Measurements from ENCODE around the gene PAK2.
"Not testable (repeated sequence)": the region's sequence is repeated elsewhere in the genome, so short reads cannot be mapped to it uniquely, and the experiment has no call there.

Gene PAK2

DNA sequence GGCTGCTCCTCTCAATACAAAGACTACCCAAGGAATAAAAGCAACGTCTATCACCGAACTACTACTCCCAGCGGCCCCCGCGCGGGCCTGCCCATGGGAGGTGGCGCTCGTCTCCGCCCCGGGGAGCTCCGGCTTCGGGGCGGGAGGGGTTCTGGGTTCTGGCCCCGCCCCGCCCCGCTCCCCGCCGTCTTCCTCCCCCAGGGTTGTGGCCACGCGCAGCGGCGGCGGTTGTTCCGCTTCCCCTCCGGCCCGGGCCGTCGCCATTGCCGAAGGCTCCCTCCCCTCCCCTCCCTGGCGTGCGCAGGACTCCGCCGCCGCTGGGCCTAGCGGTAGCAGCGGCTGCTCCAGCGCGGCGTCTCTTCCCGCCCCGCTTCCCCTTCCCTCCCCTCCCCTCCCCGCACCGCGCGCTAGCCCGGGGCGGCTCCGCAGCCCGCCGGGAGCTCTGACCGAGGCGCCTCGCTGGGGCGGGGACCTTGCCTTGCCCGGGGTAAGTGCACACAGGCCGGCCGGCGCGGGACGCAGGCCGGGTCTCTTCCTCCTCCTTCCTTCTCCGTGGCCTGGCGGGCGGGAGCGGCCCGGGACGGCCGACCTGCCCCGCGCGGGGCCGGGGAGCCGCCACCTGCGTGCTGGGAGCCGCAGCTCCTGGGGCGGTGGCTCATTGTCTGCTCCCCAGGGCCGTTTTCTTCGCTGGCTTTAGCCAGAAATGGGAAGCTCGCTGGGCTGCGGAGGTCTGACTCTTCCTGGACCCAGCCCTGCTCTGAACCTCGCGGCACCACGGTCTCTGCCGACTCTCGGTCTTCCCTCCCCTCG, at the start of gene PAK2:
TSS of gene PAK2 (plus strand) at position 187 of the 810 bp plus-strand sequence. CDS start 42,790 bp downstream, outside the sequence.
- DNase-seq (ENCODE audit: low read depth, low spot score): peak; percentile 95

DNA sequence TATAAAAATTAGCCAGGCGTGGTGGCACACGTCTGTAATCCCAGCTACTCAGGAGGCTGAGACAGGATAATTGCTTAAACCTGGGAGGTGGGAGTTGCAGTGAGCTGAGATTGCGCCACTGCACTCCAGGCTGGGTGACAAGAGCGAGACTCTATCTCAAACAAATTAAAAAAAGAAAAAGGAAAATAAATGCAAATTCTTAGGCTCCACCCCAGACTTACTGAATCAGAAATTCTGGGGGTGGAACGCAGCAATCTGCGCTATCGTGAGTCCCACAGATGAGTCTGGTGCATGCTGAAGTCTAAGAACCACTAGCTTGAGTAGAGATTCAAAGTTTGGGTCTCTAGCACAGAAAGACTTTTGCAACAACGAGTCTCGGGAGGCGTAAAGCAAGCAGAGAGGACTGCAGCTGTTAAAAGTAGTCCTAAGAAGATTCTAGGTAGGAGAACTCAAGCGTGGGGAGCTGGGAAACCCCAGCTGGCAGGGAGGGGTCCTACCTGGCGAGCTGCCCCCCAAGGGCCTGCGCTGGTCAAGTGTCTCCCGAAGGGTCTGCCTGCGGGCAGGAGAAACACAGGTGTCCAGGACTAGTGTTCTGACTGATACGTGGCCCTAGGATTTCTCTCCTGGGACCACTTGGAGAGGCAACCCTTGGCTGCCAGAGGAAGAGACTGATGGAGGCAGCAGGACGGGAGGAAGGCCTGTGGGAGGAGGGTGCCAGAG, 49.6 kb upstream of the PAK2 start:
- no peak for DNase-seq (ENCODE audit: low read depth, low spot score)

DNA sequence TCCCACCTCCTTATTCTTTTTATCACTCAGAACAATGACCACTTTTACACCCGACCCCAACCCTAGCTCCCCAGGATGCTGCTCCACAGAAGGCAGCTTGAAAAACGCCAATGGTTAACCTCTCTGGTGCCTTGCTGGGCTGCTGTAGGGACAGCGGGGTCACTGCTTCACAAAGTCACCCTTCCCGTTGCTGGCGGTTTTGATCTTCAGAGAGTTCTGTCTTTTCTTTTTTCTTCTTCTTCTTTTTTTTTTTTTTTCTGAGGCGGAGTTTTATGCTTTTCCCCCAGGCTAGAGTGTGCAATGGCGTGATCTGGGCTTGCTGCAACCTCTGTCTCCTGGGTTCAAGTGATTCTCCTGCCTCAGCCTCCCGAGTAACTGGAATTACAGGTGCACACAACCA, 48.3 kb upstream of the PAK2 start:
- no peak for DNase-seq (ENCODE audit: low read depth, low spot score)

DNA sequence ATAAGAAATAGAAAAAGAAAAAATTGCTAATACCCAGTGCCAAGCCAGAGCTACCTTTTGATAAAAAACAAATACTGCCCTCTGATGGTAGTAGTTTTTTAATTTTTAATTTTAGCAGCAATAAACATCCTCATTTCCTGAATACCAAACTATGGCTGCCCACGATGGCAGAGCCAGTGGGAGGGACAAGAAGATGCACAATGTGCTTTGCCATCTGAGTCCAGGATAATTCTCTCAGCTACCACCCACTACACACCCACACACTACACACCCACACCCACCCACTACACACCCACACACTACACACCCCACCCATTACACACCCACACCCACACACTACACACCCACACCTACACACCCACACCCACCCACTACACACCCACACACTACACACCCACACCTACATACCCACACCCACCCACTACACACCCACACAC, 45.4 kb upstream of the PAK2 start:
- no peak for DNase-seq (ENCODE audit: low read depth, low spot score)

DNA sequence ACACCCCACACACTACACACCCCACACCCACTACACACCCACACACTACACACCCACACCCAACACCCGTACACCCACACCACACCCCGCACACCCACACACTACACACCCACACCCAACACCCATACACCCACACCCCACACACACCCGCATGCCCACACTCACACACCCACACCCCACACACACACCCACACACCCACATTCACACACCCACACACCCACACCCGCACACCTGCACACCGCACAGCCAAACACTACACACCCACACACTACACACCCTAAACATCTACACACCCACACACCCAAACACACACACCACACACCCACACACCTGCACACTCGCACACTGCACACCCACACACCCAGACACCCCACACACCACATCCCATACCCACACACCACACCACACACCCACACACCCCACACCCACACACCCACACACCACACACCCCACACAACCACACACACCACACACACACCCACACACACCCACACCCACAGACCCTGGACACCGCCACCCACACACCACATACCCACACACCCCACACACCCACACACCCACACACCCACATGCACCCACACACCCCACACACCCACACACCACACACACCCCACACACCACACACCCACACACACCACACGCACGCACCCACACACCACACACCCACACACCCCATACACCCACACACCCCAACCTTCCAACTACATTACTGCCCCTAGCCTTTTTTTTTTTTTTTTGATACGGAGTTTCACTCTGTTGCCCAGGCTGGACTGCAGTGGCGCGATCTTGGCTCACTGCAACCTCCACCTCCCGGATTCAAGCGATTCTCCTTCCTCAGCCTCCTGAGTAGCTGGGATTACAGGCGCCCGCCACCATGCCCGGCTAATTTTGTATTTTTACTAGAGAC, 44.5 kb upstream of the PAK2 start:
- no peak for DNase-seq (ENCODE audit: low read depth, low spot score)

DNA sequence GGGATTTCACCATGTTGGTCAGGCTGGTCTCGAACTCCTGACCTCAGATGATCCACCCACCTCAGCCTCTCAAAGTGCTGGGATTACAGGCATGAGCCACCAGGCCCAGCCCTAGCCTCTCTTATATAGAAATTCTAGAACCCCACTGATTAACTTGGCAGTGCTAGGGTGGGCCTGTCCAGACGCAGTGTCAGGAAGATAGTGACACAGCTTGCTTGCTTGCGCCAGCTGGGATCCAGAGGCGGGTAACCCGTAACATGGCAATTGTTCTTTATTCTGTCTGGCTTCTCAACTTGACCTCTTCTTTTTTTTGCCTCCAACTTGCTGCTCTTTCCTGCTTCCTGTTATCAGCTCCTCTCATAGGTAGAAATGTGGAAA, 43.8 kb upstream of the PAK2 start:
- no peak for DNase-seq (ENCODE audit: low read depth, low spot score)

DNA sequence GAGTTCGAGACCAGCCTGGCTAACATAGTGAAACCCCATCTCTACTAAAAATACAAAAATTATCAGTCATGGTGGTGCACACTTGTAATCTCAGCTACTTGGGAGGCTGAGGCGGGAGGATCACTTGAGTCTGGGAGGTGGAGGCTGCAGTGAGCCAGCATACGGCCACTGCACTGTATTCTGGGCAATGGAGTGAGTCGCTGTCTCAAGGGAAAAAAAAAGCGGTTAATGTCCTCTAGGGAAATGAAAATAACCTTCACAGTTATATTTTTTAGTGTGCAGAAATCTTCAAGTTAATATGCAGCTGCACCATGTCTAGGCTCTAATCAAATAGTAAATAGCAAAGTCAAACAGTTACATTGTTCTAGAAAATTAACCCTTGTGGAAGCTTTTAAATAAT, 42.4 kb upstream of the PAK2 start:
- DNase-seq (ENCODE audit: low read depth, low spot score): no peak

DNA sequence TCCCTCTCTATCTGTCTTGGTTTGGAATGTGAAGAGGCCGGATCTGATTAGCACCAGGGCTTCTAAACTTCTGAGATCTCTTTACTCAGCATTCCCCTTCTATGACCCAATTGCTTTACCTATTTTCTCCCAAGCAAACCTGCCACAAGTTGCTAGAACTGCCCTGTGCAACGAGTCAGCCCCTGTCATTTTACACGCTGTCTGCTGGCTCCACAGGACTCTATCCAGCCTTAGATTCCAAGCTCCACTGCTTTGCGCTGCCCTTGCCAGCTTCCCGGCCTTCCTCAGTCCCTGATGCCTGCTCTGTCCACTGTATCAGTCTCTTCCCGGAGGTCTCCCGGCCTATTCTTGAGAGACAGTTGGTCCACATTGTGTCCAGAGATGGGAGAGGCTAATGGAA, 39.9 kb upstream of the PAK2 start:
- DNase-seq (ENCODE audit: low read depth, low spot score): peak; percentile 5

DNA sequence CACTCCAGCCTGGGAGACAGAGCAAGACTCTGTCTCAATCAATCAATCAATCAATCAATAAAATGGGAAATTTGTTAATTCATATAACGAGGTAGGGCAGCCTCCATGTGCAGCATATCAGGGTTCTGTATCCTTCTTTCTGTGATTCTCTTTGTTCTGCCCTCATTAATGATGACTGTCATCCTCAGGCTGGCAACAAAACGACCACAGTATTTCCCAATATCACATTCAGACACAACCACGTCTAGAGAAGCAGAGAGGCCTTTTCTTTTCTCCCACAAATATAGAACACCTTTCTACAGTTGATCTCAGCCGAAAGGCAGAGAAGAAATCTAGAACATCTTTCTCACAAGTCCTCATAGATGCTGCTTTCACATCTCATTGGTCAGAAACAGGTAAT, 38.9 kb upstream of the PAK2 start:
- no peak for DNase-seq (ENCODE audit: low read depth, low spot score)

DNA sequence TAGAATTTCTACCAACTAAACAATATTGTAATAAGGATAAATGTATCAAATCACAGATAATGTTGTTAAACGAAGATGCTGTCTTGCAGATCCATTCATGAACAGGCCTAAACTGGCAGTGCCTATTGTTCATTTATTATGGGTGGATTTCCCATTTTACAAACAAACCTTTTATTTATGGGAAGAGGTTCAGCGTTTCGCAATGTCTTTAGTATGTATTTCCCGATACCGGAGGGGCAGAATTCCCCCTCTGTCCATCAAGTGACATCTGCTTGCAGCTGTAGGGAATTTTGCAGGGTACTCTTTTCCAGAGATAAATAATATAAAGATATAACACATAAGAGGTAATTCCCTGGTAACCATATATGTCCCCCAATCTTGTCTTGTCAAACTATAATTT, 33.3 kb upstream of the PAK2 start:
- no peak for DNase-seq (ENCODE audit: low read depth, low spot score)

DNA sequence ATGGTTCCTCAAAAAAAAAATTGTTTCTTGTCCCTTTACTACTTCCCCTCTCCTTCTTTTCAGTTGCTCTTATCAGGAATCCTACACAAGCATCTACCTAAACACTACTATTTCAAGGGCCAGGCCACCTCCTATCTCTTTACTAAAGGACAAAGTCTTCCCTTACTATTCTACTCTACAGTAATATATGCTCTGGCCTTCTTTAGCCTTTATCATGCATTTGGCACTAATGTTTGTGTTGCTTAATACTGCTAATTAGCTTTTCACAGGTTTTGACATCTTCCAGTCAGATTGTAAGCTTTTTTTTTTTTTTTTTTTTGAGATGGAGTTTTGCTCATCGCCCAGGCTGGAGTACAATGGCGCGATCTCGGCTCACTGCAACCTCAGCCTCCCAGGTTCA, 32.9 kb upstream of the PAK2 start:
- DNase-seq (ENCODE audit: low read depth, low spot score): no peak

DNA sequence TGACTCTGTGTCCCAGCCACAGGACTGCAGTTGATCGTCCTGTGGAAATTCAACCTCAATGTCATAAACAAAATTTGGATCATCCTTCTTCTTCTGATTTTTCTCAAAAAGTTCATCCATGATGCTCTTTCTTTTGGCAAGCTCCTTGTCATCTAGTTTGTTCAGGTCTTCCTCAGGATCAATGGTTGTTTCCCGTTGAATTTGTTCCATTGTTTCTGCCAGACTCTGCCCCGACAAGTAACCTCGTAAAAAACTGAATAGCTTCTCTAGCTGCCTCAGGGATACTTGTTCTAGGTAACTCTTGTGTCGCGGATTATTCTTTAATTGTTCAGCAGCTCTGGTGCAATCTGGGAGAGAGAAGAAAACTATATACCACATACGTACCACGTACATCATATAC, 32.1 kb upstream of the PAK2 start:
- no peak for DNase-seq (ENCODE audit: low read depth, low spot score)

DNA sequence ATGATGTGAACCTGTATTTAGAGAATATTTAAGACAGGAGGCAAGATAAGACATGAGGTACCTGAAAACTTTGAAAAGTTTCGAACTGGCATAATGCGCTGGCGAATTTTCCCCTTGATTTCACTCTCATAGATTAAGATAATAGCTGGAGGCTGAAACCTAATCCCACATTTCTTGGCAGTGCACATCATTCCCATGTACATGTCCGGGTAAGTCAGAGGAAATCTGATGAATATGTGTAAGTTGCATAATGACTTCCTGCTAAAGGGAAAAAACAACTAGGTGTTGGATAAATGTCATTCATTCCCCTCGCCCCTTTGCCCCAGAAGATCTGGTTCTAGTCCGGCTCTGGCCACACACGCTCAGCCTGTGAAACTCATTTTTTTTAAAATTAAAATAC, 31.2 kb upstream of the PAK2 start:
- DNase-seq (ENCODE audit: low read depth, low spot score): peak; percentile 33

DNA sequence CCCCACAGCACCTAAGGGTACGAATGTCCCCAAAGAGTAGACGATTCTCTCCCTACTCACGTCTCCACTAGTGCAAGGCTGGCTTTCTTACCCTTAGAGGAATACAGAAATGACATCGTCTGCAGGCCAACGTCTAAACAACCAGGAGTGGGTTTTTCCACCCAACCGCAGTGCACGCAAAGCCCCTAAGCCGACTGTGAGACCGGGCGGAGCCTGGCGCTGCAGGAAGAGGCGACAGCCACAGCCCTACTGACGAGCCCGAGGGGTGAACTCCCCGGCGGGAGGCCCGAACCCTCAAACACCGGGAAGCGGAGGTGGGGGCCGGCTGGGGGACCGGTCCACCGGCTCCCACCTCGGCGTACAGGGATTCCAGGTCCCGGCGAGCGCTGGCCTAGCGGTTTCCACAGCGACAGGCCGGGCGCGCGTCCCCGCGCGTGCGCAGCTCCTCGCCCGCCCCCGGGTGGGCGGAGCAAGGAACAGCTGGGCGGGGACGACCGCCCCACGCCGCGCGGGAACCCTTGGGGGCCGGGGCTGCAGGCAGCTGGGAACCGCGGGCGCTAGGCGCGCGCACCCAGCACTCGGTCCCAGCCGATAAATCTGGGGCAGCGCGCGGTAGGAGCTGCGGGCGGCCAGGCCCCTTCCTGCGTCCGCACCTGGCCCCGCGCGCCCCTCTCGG, 27.7 kb upstream of the PAK2 start, which contains the start of the genes CEP19 and PIGX:
TSS of gene CEP19 (minus strand) at position 413 of the 676 bp plus-strand sequence. CDS start 3,593 bp downstream, outside the sequence.
TSS of gene PIGX (plus strand) at position 540 of the 676 bp plus-strand sequence.
- peak; percentile 96 for DNase-seq (ENCODE audit: low read depth, low spot score)

DNA sequence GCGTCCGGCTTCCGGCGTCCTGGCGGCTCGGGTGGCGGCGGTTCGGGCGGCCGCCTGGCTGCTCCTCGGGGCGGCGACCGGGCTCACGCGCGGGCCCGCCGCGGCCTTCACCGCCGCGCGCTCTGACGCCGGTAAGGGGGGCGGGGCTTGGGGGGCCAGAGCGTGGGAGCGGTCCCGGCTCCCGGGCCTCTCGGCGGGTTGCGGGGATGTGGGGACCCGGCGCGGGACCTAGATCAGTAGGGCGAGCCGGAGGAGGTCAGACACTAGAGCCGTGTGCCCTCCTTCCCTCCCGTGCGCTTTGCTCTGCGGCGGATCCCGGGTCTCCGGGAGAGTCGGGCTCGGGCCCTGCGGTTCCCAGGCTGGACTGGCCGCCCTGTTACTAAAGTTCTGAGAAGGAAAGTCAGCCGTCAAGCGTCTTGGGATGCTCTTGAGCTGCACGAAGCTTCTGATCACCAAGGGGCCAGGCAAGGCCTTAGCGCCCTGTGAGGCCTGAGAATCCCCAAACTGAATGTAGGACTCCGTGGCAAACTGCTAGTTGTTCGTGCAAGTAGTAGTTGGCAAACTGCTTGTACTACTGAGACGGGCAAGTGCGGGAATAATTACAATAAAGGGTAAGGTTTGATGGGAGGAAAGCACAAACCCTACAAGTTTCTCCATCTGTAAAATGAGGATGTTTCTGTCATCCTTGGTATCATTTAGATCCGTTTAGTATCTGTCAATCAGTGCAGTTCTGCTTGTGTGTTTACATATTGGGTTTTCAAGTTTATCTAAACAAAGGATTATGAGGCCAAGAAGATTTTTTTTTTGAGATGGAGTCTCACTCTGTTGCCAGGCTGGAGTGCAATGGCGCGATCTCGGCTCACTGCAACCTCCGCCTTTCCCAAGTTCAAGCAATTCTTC, 26.9 kb upstream of the PAK2 start:
- no peak for DNase-seq (ENCODE audit: low read depth, low spot score)

DNA sequence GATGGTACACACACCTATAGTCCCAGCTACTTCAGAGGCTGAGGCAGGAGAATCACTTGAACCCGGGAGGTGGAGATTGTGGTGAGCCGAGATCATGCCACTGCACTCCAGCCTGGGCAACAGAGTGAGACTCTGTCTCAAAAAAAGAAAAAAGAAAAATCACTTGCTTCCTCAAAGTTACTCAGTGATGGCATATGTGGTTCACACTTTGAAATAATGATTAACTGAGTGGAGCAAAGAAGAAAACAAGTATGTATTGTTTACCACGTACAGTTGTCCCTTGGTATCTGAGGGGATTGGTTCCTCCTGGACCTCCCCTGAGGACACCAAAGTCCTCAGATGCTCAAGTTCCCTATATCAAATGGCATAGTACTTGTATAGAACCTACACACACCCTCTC, 22.5 kb upstream of the PAK2 start:
- not testable (repeated sequence) for DNase-seq (ENCODE audit: low read depth, low spot score)

DNA sequence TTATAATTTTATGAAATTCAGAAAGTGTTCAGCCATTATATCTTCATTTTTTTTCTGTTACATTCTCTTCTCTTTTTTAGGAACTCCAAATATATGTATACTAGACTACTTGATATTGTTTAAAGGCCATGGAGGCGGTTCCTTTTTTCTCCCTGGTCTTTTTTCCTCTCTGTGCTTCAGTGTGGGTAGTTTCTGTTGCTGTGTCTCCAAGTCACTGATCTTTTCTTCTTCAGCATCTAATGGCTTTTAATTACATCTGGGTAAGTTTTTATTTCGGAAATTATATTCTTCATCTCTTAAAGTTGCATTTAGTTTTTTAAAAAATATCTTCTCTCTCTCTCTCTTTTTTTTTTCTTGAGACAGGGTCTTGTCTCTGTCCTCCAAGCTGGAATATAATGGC, 18.6 kb upstream of the PAK2 start:
- no peak for DNase-seq (ENCODE audit: low read depth, low spot score)

DNA sequence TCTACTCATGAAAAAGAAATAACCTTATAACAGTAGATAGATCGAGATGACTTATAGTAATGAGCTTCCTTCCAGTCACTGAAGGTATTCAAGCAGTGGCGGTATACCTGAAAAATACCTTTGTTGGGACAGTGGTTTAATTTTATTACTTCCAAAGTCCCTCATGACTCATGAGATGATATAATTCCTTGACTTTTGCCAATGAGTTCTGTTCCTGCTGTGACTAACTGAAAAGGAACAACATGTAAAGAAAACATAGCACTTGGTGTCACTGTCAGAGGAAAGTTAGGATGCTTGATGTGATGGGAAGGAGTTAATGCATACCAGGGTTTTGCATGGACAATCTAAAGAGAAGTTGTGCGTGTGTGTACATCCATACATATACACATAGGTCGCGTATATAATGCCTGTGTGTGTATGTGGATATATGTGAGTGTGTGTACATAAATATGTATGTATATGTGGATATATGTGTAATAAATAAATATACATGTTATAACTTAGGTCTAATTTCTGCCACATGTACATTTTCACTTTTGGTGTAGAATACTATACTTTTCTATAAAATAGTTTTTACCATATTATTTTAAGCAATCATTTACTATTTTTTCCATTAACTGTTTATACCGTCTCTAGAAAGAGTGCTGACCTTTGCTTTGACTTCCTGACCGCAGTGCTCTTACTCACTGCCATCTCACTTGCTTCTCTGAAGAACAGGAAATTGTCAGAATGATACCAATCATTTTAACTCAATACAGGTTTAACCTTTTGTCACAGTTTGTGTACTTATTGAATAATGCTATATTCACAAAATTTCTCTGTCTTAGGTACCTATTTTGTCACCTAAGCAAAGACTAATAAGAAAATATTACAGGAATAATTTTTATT, 12.6 kb upstream of the PAK2 start:
- DNase-seq (ENCODE audit: low read depth, low spot score): peak; percentile 20

DNA sequence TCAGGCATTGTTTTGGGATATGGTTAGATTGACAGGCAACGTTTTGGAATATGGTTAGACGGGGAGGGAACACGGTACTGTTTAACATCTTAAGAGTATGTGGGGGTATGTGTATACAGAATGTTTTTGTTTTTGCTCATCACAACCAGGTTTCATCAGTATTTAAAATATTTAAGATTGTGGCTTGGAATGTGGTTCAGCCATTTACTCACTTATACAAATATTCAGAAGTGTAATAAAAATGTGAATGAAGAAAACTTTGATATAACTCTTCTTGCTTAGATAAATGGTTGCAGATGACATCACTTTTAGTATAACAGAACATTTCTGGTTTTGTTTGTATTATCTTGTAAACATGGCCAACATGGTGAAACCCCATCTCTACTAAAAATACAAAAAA, 3.9 kb upstream of the PAK2 start:
- DNase-seq (ENCODE audit: low read depth, low spot score): no peak
